ENCODE results near the gene BIN1. TPM values are rescaled to one million over a fixed set of nuclear protein-coding genes. Genes with fewer than 3 reads are reported as not detected.

Gene BIN1
- total RNA-seq, 1 donor from 2014 or later = 62.5 TPM

GRCh38 chr2:127084611-127085316, 22.2 kb downstream of the BIN1 start:
- ChIA-PET POLR2A (interaction anchor here (0.5 to 2.1 kb wide), 6 partner anchors 10 to 1190 kb away, joined by 3 to 15 read pairs (median 6); partner anchors contain the start of genes BIN1 and ERCC3), CTCF (interaction anchor here (0.5 to 1.6 kb wide), 2 partner anchors 17 to 83 kb away, joined by 3 to 6 read pairs; no protein-coding TSS in a partner anchor)
- no peak for ATAC-seq (ENCODE audit: low read depth)
- peak overlapping the region; percentile 88 for H3K27ac Mint-ChIP-seq
- intact Hi-C loops (cut with micrococcal nuclease) = loop anchor here (1.0 to 10.0 kb wide), 6 partner anchors 23 to 1233 kb away; partner anchors contain the start of genes BIN1, GYPC, HS6ST1 and MAP3K2
- peaks cover 84% of the 10 kb centered on the region for H3K4me1 Mint-ChIP-seq
- no peaks in the 10 kb centered on the region for H3K9me3 Mint-ChIP-seq
- no peak for DNase-seq
- H3K36me3 Mint-ChIP-seq (ENCODE audit: low read depth) = no peaks in the 10 kb centered on the region
- H3K27me3 Mint-ChIP-seq = no peaks in the 10 kb centered on the region
- TF ChIP-seq CTCF (IDR thresholded peaks at IDR 0.05) = no peak
- H3K4me3 Mint-ChIP-seq = no peak overlapping the region

GRCh38 chr2:127083819-127084503, 23.0 kb downstream of the BIN1 start:
- CTCF ChIA-PET = interaction anchor here (1.6 kb wide), 1 partner anchor 16 kb away, joined by 6 read pairs; no protein-coding TSS in a partner anchor
- Mint-ChIP-seq H3K36me3 (ENCODE audit: low read depth) (no peaks in the 10 kb centered on the region), H3K9me3 (no peaks in the 10 kb centered on the region), H3K4me1 (peaks cover 92% of the 10 kb centered on the region), H3K27ac (peak overlapping the region; percentile 50), H3K4me3 (no peak overlapping the region), H3K27me3 (no peaks in the 10 kb centered on the region)
- no peak for DNase-seq
- ATAC-seq (ENCODE audit: low read depth) = no peak
- POLR2A ChIA-PET = interaction anchor here (1.3 to 1.7 kb wide), 2 partner anchors 9 to 16 kb away, joined by 8 to 15 read pairs; no protein-coding TSS in a partner anchor
- intact Hi-C loops (cut with micrococcal nuclease) = loop anchor here (5.0 to 10.0 kb wide), 5 partner anchors 301 to 1233 kb away; partner anchors contain the start of genes GYPC, HS6ST1 and MAP3K2
- TF ChIP-seq CTCF (IDR thresholded peaks at IDR 0.05) = no peak

- H3K9me3 Mint-ChIP-seq = no peaks in the 10 kb centered on the region
- no peak overlapping the region for H3K4me3 Mint-ChIP-seq
- no peak for TF ChIP-seq CTCF (IDR thresholded peaks at IDR 0.05)
- ChIA-PET POLR2A (interaction anchor here (1.0 kb wide), 1 partner anchor 14 kb away, joined by 3 read pairs; no protein-coding TSS in a partner anchor), CTCF (no interaction called here)
- no peaks in the 10 kb centered on the region for H3K36me3 Mint-ChIP-seq (ENCODE audit: low read depth)
- ATAC-seq (ENCODE audit: low read depth) (no peak), DNase-seq (no peak)
- intact Hi-C loops (cut with micrococcal nuclease) = loop anchor here (5.0 to 10.0 kb wide), 5 partner anchors 302 to 1234 kb away; partner anchors contain the start of genes GYPC, HS6ST1 and MAP3K2
- no peaks in the 10 kb centered on the region for H3K27me3 Mint-ChIP-seq
- H3K4me1 Mint-ChIP-seq = peaks cover 95% of the 10 kb centered on the region
- H3K27ac Mint-ChIP-seq = peak overlapping the region; percentile 95
These were observed 24.0 kb downstream of the BIN1 start for GRCh38 chr2:127082974-127083373.

- intact Hi-C loops (cut with micrococcal nuclease) = loop anchor here (1.0 to 10.0 kb wide), 11 partner anchors 17 to 1235 kb away; partner anchors contain the start of genes BIN1, GYPC, HS6ST1 and MAP3K2
- no peak for TF ChIP-seq CTCF (IDR thresholded peaks at IDR 0.05)
- ATAC-seq (ENCODE audit: low read depth) (peak; percentile 66), DNase-seq (peak; percentile 59)
- Mint-ChIP-seq H3K4me3 (peak overlapping the region; percentile 84), H3K27me3 (no peaks in the 10 kb centered on the region), H3K4me1 (peaks cover 92% of the 10 kb centered on the region), H3K36me3 (ENCODE audit: low read depth) (peaks cover 2% of the 10 kb centered on the region), H3K27ac (peak overlapping the region; percentile 95), H3K9me3 (no peaks in the 10 kb centered on the region)
- POLR2A ChIA-PET = interaction anchor here (0.6 to 2.3 kb wide), 6 partner anchors 8 to 746 kb away, joined by 5 to 11 read pairs (median 8); partner anchors contain the start of gene BIN1
- CTCF ChIA-PET = interaction anchor here (1.0 kb wide), 1 partner anchor 14 kb away, joined by 6 read pairs; no protein-coding TSS in a partner anchor
These were observed 24.9 kb downstream of the BIN1 start for GRCh38 chr2:127081826-127082633.

All from activated B cell treated with CpG ODN at 0.5 μM for 24 hours (primary cell).